CD4-positive, alpha-beta T cell treated with Interleukin-2 at 100 ng/mL for 4 hours (primary cell): ENCODE measurements around the gene ZNF33B.
"Not testable (repeated sequence)": the region's sequence is repeated elsewhere in the genome, so short reads cannot be mapped to it uniquely, and the experiment has no call there.

Source experiments
- DNase-seq: peaks from one replicate; pipeline ENCODE4 v3.0.0-alpha.2; 2020; ENCODE audit warnings: low spot score

Gene ZNF33B

DNA sequence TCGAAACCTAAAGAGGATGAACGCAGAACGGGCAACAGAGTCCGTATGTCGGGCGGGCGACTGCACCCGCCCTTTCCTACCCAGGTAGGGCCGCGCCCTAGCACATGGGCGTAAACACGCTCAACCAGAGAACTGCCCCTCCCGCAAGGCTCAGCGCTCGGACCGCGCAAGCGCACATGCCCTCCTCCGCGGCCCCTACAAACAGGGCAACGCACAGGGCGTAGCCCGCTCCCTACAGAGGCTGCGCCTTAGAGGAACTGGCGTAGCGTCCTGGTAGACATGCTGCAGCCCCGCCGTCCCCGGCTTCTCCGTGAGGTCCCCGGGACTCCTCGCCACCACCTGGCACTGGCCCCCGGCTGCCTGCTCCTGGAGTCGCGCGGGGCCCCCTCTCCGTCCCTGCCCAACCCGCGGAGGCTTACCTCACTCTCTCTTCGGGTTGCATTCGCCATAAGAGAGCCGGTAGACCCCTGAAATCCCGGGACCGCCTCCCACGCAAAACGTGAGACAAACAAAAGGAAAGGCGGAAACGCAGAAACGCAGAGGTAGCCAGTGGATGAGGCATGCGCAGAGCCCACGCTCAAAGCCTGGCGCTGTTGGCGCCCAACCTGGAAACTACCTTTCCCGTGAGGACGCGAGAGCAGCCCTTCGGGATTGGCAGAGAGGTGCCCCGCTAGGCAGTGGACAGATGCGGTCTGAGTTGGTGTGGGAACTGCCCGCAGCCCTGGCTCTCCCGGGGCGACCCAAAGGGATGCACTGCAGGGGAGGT is at the start of gene ZNF33B:
Gene ZNF33B, minus strand, starts transcription at position 516 of the 766 bp plus-strand sequence. CDS start 1,642 bp downstream, outside the sequence.
- DNase-seq, result peak; percentile 97

- DNase-seq, result no peak
These were observed 46.1 kb upstream of the ZNF33B start for GRCh38 chr10:42684517-42684916.

DNA sequence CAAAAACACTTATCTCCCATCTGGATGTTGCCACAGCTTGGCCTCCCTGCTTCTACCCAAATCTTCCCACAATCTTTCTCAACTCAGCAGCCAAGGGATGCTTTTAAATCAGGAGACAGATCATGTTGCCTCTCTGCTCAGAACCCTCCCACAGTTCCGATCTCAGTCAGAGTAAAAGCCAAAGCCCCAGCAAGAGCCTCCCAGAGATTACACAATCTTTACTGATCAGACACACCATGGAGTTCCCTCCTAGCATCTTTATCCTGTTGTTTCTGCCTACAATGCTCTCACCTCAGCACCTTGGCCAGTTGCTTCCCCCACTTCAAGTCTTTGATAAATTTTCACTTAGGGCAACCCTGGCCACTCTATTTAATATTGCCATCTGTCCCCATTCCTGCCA is 41.9 kb upstream of the ZNF33B start:
- DNase-seq, result no peak

GRCh38 chr10:42665181-42665979 is 27.0 kb upstream of the ZNF33B start:
- DNase-seq, result not testable (repeated sequence)

DNA sequence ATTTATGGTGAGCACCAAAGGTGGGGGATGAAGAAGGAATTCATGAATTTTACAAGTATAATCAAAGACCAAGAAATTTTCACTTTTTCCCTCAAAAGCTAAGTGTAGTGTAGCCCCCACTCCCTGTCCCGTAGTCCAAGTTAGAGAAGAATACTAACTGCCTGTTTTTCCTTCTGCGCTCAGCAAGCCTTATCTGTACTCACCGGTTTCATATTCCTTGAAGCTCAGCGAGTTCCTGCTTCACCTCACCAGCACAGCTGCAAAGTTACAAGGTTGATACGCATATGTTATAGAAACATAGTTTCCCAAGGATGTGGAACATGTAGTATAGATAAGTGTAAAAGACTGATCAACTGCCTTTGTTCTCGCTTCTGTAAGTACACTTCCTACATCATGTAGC is 16.0 kb upstream of the ZNF33B start:
- no peak for DNase-seq

DNA sequence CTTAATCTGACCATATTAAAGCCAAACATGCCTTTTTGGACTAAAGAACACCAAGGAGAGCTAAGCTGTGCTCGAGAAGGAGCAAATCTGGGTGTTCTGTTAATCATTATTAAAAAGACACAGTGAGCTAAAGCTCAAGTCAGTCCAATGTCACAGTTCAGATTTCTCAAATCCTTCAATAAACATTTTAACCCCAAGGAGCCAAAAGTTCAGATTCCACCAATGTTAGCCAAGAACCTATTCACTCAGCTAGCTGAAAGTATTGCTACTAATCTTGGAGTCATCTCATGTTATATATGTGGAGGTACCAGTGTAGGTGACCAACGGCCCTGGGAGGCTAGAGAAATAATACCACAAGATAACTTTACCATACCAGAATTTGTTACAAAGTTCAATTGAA is 14.5 kb upstream of the ZNF33B start:
- DNase-seq, result no peak

DNA sequence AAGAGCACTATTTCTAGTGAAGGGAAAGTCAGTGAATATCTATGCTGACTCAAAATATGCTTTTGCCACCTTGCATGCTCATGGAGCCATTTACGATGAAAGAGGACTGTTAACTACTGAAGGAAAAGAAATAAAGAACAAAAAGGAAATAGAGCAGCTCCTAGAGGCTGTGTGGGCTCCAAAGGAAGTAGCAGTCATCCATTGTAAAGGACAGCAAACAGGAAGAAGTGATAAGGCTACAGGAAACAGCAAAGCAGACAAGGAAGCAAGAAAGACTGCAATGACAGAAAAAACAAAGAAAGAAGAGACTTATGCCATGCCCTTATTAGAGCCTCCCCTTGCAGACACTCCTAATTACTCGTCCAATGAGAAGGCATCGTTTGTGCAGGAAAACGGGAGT is 12.0 kb upstream of the ZNF33B start:
- no peak for DNase-seq

DNA sequence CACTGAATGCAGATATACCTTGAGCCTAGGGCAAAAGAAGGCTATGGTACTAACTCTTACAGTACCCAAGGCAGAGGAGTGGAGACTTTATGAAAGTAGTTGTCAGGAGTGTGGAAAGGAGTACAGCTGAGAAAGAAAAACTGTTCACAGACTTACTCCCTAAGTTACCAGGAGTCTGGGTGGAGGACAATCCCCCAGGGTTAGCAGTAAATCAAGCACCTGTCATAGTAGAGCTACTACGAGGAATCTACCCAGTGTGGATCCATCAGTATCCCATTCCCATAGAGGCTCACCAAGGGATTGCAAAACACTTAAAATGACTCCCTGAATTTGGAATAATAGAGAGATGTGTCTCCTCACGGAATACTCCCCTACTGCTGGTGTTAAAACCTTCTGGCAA is 10.1 kb upstream of the ZNF33B start:
- DNase-seq, result no peak

DNA sequence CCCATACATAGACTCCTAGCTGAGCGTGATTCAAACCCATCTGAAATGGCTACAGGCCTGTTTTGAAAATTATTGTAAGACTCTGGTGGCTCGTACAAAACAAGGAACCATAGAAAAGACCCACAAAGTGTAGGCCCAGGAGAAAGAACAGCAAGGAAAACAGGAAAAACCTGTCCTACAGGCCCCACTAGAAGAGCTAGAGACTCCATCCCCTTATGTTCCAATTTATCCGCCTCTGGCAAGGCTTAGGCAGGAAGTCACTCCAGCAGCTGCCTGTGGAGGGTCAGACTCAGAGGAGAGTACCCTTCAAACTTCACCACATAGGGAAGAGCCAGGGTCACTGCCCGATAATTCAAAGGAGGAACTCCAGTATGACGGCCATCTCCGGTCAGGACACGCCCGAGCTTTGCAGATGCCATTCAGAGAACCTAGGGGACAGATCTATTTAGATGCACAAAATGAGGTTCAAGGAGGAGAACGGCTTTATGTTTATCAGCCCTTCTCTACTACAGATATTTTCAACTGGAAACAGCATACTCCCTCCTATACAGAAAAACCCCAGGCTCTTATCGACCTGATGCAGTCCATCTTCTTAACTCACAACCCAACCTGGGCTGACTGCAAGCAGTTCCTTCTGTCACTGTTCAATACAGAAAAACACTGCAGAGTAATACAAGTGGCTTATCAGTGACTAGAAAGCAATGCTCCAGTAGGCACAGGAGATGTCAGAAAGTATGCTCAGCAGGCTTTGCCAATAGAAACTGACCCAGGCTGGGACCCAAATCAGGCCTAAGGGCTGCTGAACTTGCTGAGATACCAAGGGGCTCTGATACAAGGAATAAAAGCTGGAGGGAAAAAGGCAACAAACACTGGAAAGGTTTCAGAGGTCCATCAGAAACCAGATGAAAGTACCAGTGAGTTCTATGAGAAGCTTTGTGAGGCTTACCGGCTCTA is 8.6 kb upstream of the ZNF33B start:
- no peak for DNase-seq

DNA sequence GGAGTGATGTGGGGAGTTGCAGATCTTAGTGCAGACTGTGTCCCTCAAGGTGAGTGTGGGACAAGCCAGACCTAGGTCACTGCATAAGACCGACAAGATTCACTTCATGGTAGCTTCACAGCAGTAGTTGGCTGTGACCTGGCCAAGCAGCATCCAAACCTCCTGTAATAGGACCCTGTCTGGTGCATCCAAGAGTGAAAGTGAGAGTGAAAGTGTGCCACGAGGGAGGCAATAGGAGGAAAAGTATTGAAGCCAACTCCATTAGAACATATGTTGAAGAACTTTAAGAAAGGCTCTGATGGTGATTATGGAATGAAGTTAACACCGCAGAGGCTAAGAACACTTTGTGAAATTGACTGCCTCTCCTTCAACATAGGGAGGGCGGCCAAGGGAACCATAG is 7.8 kb upstream of the ZNF33B start:
- DNase-seq, result no peak

DNA sequence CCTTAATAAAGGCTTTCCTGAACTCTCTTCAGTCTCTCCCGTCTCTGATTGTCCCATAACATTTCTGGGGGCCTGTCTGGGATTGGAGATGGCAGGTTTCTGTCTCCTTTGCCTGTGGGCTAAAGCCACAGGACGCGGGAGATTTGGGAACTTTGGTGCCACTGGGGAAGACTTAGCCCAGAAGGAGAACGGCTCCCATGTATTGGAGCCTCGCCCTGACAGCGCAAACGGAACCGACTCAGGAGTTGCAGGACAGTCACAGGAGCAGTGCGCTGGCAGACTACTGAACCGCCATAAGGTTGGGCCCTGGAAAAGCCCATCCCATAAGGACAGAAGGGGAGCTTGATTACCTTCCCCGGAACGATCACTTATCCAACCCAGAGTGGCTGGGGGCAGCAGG is 7.1 kb upstream of the ZNF33B start:
- no peak for DNase-seq

DNA sequence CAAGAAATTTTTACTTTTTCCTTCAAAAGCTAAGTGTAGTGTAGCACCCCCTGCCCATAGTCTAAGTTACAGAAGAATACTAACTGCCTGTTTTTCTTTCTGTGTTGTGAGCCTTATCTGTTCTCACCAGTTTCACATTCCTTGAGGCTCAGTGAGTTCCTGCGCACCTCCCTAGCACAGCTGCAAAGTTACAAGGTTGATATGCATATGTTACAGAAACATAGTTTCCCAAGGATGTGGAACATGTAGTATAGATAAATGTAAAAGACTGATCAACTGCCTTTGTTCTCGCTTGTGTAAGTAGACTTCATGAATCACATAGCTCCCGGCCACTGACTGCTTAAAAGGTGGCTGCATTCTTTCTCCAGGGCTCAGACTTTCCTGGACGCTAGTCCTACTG is 6.7 kb upstream of the ZNF33B start:
- no peak for DNase-seq

GRCh38 chr10:42640610-42641229 is 2.4 kb upstream of the ZNF33B start:
- DNase-seq, result no peak

GRCh38 chr10:42638821-42639270 is 476 bp upstream of the ZNF33B start:
- no peak for DNase-seq

DNA sequence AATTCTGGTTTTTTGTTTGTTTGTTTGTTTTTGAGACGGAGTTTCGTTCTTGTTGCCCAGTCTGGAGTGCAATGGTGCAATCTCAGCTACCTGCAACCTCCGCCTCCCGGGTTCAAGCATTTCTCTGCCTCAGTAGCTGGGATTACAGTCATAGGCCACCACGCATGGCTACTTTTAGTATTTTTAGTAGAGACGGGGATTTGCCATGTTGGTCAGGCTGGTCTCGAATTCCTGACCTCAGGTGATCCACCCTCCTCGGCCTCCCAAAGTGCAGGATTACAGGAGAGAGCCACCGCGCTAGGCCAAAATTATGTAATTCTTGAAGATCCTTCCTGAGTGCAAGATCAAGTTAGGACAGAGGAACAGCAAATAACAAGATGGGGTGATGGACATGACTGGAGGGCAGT is 719 bp downstream of the ZNF33B start:
- DNase-seq, result no peak

GRCh38 chr10:42637142-42637541 is 1.2 kb downstream of the ZNF33B start:
- DNase-seq, result no peak

- no peak for DNase-seq
These were observed 3.3 kb downstream of the ZNF33B start for GRCh38 chr10:42635098-42635497.

DNA sequence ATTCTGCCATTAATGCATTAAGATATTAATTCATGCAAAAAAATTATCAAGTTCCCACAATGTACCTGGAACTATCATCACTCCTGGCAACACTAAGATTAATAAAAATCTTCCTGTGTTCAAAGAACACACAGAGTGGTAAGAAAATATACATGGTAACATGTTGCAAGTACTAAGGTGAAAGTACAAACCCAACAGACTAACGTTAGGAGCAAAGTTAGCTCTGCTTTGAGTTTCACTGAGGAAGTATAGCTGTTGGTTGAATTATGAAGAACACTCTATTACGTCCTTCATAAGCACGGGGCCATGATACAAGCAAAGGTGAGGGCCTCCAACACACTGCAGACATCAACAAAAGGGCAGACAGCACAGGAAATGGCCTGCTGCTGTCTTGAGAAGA is 5.8 kb downstream of the ZNF33B start:
- no peak for DNase-seq

- DNase-seq, result no peak
These were observed 7.7 kb downstream of the ZNF33B start for GRCh38 chr10:42630537-42631134.

- no peak for DNase-seq
These were observed 14.4 kb downstream of the ZNF33B start for GRCh38 chr10:42623929-42624328.

DNA sequence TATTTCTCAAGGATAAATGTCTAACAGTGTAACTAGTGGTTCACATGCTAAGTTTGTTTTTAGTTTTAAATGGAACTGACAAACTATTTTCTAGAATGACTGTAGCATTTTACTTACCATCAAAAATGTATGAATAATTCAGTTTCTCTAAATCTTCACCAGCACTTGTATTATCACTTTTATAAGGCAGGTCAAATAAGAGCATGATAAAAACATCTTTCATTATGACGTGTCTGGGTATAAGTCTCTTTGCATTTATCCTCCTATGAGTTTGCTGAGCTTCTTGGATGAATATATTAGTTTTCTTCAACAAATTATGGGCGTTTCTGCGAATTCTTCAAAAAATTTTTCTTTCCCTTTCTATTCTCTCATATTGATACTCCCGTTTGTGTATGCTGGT is 19.9 kb downstream of the ZNF33B start:
- no peak for DNase-seq
